Measurements from ENCODE around the gene ZNF217. TPM values are rescaled to one million over a fixed set of nuclear protein-coding genes. Genes with fewer than 3 reads are reported as not detected.
"Not testable (repeated sequence)": the region's sequence is repeated elsewhere in the genome, so short reads cannot be mapped to it uniquely, and the experiment has no call there.

ZNF217 gene
- polyA plus RNA-seq, 4 donors = 28.1 to 35.7 (median 33.0) TPM

- no peak for DNase-seq (ENCODE audit: low read depth in 4 of 4, low spot score in 2 of 4)
Measured at GRCh38 chr20:53539516-53539915, 54.1 kb downstream of the ZNF217 start.

- DNase-seq (ENCODE audit: low read depth in 4 of 4, low spot score in 2 of 4) = not testable (repeated sequence)
Measured at GRCh38 chr20:53536382-53536781, 57.3 kb downstream of the ZNF217 start.

DNA sequence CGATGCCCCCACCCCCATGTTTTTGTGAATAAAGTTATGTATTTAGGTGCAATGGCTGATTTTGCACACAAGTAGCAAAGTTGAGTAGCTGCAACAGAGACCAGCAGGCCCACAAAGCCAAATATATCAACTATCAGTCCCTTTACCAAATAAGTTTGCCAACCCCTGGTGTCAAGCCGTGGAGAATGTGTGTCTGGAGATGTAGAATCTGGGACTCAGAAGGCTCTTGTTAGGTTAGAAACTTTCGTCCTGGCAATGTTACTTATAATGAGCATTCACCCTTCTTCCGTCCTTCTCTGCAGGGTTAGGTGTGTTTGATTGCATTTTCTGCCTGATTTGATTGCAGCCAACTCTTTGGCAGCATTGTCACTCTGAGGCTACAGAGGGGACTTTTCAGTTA is 57.8 kb downstream of the ZNF217 start:
- no peak for DNase-seq (ENCODE audit: low read depth in 4 of 4, low spot score in 2 of 4)

GRCh38 chr20:53534037-53534436 is 59.6 kb downstream of the ZNF217 start:
- no peak for DNase-seq (ENCODE audit: low read depth in 4 of 4, low spot score in 2 of 4)

DNA sequence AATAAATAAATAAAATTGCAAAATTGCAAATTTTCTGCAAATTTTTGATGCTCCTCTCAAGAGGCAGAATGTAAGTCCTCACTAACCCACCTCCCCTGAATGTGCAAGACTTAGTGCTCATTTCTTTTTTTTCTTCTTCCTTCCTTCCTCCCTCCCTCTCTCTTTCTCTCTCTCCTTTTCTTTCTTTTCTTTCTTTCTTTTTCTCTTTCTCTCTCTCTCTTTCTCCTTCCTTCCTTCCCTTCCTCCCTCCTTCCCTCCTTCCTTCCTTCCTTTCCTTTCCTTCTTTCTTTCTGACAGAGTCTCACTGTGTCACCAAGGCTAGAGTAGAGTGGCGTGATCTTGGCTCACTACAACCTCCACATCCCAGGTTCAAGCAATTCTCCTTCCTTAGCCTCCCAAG is 60.1 kb downstream of the ZNF217 start:
- no peak for DNase-seq (ENCODE audit: low read depth in 4 of 4, low spot score in 2 of 4)

- DNase-seq (ENCODE audit: low read depth in 4 of 4, low spot score in 2 of 4) = not testable (repeated sequence)
Measured at GRCh38 chr20:53532654-53533312, 60.9 kb downstream of the ZNF217 start.

- DNase-seq (ENCODE audit: low read depth in 4 of 4, low spot score in 2 of 4) = no peak
Measured at GRCh38 chr20:53530440-53530839, 63.2 kb downstream of the ZNF217 start.

- no peak for DNase-seq (ENCODE audit: low read depth in 4 of 4, low spot score in 2 of 4)
Measured at GRCh38 chr20:53529658-53530057, 64.0 kb downstream of the ZNF217 start.

- DNase-seq (ENCODE audit: low read depth in 4 of 4, low spot score in 2 of 4) = no peak
Measured at GRCh38 chr20:53527196-53527595, 66.4 kb downstream of the ZNF217 start.

- no peak for DNase-seq (ENCODE audit: low read depth in 4 of 4, low spot score in 2 of 4)
Measured at GRCh38 chr20:53524589-53525312, 68.9 kb downstream of the ZNF217 start.

DNA sequence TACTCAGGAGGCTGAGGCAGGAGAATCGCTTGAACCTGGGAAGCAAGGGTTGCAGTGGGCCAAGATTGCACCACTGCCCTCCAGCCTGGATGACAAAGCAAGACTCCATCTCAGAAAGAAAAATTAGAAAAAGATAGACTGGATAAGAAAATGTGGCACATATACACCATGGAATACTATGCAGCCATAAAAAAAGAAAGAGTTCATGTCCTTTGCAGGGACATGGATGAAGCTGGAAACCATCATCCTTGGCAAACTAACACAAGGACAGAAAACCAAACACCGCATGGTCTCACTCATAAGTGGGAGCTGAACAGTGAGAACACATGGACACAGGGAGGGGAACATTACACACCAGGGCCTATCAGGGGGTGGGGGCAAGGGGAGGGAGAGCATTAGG is 70.0 kb downstream of the ZNF217 start:
- DNase-seq (ENCODE audit: low read depth in 4 of 4, low spot score in 2 of 4) = not testable (repeated sequence)

- no peak for DNase-seq (ENCODE audit: low read depth in 4 of 4, low spot score in 2 of 4)
Measured at GRCh38 chr20:53522696-53523095, 70.9 kb downstream of the ZNF217 start.

DNA sequence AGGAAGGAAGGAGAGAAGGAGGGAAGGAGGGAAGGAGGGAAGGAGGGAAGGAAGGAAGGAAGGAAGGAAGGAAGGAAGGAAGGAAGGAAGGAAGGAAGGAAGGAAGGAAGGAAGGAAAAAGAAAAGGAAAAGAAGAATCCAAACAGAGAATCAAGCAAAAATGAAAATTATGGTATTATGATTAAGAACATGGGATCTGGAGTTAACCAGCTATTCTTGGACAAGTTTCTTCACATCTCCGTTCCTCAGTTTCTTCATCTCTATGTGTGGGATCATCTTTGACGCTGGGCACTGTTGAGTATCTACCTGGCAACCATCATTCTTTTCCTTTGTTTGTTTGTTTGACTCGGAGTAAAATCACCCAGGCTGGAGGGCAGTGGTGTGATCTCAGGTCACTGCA is 71.6 kb downstream of the ZNF217 start:
- DNase-seq (ENCODE audit: low read depth in 4 of 4, low spot score in 2 of 4) = no peak

DNA sequence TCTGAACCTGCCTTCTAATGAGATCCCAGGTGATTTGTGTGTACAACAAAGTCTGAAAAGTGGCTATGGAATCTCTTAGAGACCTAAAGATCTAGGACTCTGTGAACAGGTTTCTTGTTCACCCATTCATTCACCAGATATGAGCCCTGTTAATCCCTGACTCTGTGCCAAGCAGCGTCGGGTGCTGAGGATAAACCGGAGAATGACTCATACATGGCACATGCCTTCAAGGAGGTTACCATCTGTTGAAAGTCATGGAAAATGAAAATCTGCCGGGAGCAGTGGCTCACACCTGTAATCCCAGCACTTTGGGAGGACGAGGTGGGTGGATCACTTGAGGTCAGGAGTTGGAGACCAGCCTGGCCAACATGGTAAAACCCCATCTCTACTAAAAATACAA is 72.2 kb downstream of the ZNF217 start:
- DNase-seq (ENCODE audit: low read depth in 4 of 4, low spot score in 2 of 4) = not testable (repeated sequence)

GRCh38 chr20:53517146-53517545 is 76.5 kb downstream of the ZNF217 start:
- no peak for DNase-seq (ENCODE audit: low read depth in 4 of 4, low spot score in 2 of 4)
